Loucy (cell line): ENCODE measurements around the gene MINK1.

Experiments
- H2AFZ ChIP-seq: fragments of 200-600 bp; sonication (generic); 2 replicates; pipeline ENCODE4 v1.6.0; 2016; ENCODE audit warnings: antibody characterized with exemption, mild to moderate bottlenecking, low read length, moderate library complexity
- H3F3A ChIP-seq: fragments of 200-600 bp; 2 replicates; pipeline ENCODE4 v1.6.0; 2016; ENCODE audit warnings: antibody characterized with exemption, low read depth, mild to moderate bottlenecking
- H3K27me3 ChIP-seq: fragments of 200-600 bp; sonication (generic); 2 replicates; pipeline ENCODE4 v1.6.1; 2014; ENCODE audit warnings: low read length, mild to moderate bottlenecking; ENCODE audit not compliant: insufficient read depth, poor library complexity, severe bottlenecking
- H3K36me3 ChIP-seq: fragments of 200-600 bp; sonication (generic); 2 replicates; pipeline ENCODE4 v1.6.1; 2016; ENCODE audit warnings: low read length; ENCODE audit not compliant: insufficient read depth
- H3K4me1 ChIP-seq: fragments of 200-600 bp; sonication (generic); 2 replicates; pipeline ENCODE4 v1.5.1; 2014; ENCODE audit warnings: low read length, mild to moderate bottlenecking; ENCODE audit not compliant: insufficient read depth, poor library complexity, severe bottlenecking
- H3K4me2 ChIP-seq: fragments of 200-600 bp; sonication (generic); 2 replicates; pipeline ENCODE4 v1.6.0; 2014; ENCODE audit warnings: antibody characterized with exemption, low read length, low read depth, mild to moderate bottlenecking; ENCODE audit not compliant: poor library complexity, severe bottlenecking
- H3K4me3 ChIP-seq: fragments of 200-600 bp; sonication (generic); 2 replicates; pipeline ENCODE4 v1.5.1; 2014; ENCODE audit warnings: low read length, mild to moderate bottlenecking, mixed read lengths; ENCODE audit not compliant: poor library complexity, severe bottlenecking
- H3K79me2 ChIP-seq: fragments of 200-600 bp; sonication (generic); 2 replicates; pipeline ENCODE4 v1.6.1; 2014; ENCODE audit warnings: low read length; ENCODE audit not compliant: insufficient read depth
- H3K9ac ChIP-seq: fragments of 200-600 bp; sonication (generic); 2 replicates; pipeline ENCODE4 v1.6.0; 2014; ENCODE audit warnings: mild to moderate bottlenecking, low read depth, low read length, moderate library complexity; ENCODE audit not compliant: poor library complexity, severe bottlenecking
- H3K9me2 ChIP-seq: fragments of 200-600 bp; sonication (generic); replicated peaks from 2 replicates; pipeline ENCODE4 v1.6.1; 2016; ENCODE audit warnings: low read depth, low read length, mixed read lengths
- H3K9me3 ChIP-seq: fragments of 200-600 bp; sonication (generic); 2 replicates; pipeline ENCODE4 v1.6.1; 2014; ENCODE audit warnings: mild to moderate bottlenecking, antibody characterized with exemption, low read length, low read depth; ENCODE audit not compliant: insufficient read depth
- H4K20me1 ChIP-seq: fragments of 200-600 bp; sonication (generic); 2 replicates; pipeline ENCODE4 v1.6.0; 2014; ENCODE audit warnings: antibody characterized with exemption, low read length, mild to moderate bottlenecking; ENCODE audit not compliant: insufficient read depth, poor library complexity, severe bottlenecking
- EZH2phosphoT487 ChIP-seq: fragments of 200-600 bp; IDR thresholded peaks from 2 replicates; pipeline ENCODE4 v1.6.1; 2018; ENCODE audit warnings: antibody characterized with exemption, mild to moderate bottlenecking, moderate library complexity, borderline replicate concordance
- TF ChIP-seq, protein P1 (sequence below): fragments of 200-600 bp; sonication (generic); conservative IDR thresholded peaks from 2 replicates; pipeline ENCODE4 v1.5.1; 2014; ENCODE audit warnings: mild to moderate bottlenecking, antibody characterized with exemption, low read length

Gene MINK1

DNA sequence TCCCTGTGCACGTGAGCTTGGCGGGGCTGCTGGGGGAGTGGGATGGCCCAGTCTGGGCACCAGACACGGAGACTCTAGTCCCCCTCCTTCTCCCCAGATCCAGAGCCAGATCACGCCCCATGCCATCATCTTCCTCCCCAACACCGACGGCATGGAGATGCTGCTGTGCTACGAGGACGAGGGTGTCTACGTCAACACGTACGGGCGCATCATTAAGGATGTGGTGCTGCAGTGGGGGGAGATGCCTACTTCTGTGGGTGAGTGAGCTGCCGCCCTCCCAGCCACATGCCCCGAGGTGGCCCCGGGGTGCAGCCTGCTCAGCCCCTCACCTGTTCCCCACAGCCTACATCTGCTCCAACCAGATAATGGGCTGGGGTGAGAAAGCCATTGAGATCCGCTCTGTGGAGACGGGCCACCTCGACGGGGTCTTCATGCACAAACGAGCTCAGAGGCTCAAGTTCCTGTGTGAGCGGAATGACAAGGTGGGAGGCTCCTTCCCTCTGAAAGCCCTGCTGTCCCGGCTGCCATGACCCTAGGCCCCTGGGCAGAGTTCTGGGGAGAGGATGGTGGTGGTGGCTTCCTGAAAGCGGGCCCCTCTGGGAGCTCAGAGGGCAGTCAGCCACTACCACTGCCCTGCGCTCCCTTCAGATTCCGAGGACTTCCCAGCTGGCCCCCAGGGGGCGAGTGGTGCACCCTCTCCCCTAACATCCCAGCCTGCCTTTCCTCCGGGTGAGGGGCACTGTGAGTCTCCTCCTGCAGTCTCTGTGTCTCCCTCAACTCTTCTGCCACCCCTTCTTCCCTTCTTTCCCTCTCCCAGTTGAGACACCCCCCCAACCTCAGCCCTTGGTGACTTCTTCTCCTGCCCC, 63.4 kb downstream of the MINK1 start:
- H3K36me3 ChIP-seq: peaks cover 15% of the 10 kb centered on the region; the same call in 1 of the 2 replicates
- H3K9me3 ChIP-seq: no peaks in the 10 kb centered on the region
- H4K20me1 ChIP-seq: no peaks in the 10 kb centered on the region

DNA sequence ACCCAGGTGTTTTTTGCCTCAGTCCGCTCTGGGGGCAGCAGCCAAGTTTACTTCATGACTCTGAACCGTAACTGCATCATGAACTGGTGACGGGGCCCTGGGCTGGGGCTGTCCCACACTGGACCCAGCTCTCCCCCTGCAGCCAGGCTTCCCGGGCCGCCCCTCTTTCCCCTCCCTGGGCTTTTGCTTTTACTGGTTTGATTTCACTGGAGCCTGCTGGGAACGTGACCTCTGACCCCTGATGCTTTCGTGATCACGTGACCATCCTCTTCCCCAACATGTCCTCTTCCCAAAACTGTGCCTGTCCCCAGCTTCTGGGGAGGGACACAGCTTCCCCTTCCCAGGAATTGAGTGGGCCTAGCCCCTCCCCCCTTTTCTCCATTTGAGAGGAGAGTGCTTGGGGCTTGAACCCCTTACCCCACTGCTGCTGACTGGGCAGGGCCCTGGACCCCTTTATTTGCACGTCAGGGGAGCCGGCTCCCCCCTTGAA, 64.1 kb downstream of the MINK1 start:
- Histone ChIP-seq H3K4me3 (no peak overlapping the region), H3K9me3 (no peaks in the 10 kb centered on the region), H4K20me1 (no peaks in the 10 kb centered on the region), H3F3A (no peaks in the 10 kb centered on the region), H3K79me2 (no peaks in the 10 kb centered on the region), H3K9ac (no peak overlapping the region), H3K4me2 (no peak overlapping the region), H2AFZ (no peak overlapping the region), H3K4me1 (no peaks in the 10 kb centered on the region), H3K27me3 (no peaks in the 10 kb centered on the region), H3K36me3 (peaks cover 15% of the 10 kb centered on the region; the same call in 1 of the 2 replicates), H3K9me2 (no peaks in the 10 kb centered on the region)
- no peak for TF ChIP-seq EZH2phosphoT487
- TF ChIP-seq, protein P1, sequence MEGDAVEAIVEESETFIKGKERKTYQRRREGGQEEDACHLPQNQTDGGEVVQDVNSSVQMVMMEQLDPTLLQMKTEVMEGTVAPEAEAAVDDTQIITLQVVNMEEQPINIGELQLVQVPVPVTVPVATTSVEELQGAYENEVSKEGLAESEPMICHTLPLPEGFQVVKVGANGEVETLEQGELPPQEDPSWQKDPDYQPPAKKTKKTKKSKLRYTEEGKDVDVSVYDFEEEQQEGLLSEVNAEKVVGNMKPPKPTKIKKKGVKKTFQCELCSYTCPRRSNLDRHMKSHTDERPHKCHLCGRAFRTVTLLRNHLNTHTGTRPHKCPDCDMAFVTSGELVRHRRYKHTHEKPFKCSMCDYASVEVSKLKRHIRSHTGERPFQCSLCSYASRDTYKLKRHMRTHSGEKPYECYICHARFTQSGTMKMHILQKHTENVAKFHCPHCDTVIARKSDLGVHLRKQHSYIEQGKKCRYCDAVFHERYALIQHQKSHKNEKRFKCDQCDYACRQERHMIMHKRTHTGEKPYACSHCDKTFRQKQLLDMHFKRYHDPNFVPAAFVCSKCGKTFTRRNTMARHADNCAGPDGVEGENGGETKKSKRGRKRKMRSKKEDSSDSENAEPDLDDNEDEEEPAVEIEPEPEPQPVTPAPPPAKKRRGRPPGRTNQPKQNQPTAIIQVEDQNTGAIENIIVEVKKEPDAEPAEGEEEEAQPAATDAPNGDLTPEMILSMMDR: no peak

More for the DNA sequence above, 63.4 kb downstream of the MINK1 start:
- Histone ChIP-seq H3K4me3 (no peak overlapping the region), H3K9ac (no peak overlapping the region), H3F3A (no peaks in the 10 kb centered on the region), H2AFZ (no peak overlapping the region), H3K4me2 (no peak overlapping the region), H3K4me1 (no peaks in the 10 kb centered on the region), H3K79me2 (no peaks in the 10 kb centered on the region), H3K9me2 (no peaks in the 10 kb centered on the region), H3K27me3 (no peaks in the 10 kb centered on the region)
- TF ChIP-seq, protein P1: no peak

DNA sequence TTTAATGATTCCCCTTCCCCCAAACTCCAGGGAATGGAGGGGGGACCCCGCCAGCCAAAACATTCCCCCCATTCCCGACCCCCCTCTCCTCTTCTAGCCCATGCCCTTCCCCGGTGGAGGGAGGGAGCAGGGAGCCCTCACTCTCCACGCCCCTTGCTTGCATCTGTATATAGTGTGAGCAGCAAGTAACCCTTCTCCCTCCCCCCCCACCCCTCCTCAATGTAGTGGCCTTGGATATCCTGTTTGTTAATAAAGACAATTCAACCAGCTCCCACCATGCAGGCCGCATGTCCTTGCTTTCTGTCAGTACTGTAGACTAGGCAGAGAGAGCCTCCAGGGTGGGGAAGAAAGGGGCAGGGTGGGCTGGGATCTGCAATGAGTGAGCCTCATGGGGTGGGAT, 64.6 kb downstream of the MINK1 start:
- Histone ChIP-seq H3K9me3 (no peaks in the 10 kb centered on the region), H2AFZ (no peak overlapping the region), H3K9ac (no peak overlapping the region), H3K27me3 (no peaks in the 10 kb centered on the region), H3K79me2 (no peaks in the 10 kb centered on the region), H3K4me1 (peaks cover 1% of the 10 kb centered on the region), H3F3A (no peaks in the 10 kb centered on the region), H4K20me1 (no peaks in the 10 kb centered on the region), H3K4me2 (no peak overlapping the region), H3K9me2 (no peaks in the 10 kb centered on the region), H3K4me3 (no peak overlapping the region), H3K36me3 (peaks cover 15% of the 10 kb centered on the region; the same call in 1 of the 2 replicates)
- TF ChIP-seq EZH2phosphoT487: no peak
- TF ChIP-seq, protein P1: no peak
